Endothelial cell of coronary artery (primary cell): ENCODE data around the gene UBAC1. TPM values are rescaled to one million over a fixed set of nuclear protein-coding genes. Genes with fewer than 3 reads are reported as not detected.

Experiments
- total RNA-seq: library from RNA; depleted of rRNA; stranded (reverse); fragments of >200 nt; gene quantifications from 2 replicates; pipeline ENCODE4 v1.2.3, GENCODE V29; 2014

Gene UBAC1, protein sequence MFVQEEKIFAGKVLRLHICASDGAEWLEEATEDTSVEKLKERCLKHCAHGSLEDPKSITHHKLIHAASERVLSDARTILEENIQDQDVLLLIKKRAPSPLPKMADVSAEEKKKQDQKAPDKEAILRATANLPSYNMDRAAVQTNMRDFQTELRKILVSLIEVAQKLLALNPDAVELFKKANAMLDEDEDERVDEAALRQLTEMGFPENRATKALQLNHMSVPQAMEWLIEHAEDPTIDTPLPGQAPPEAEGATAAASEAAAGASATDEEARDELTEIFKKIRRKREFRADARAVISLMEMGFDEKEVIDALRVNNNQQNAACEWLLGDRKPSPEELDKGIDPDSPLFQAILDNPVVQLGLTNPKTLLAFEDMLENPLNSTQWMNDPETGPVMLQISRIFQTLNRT
- 39.7 TPM in 2 replicates for total RNA-seq

DNA sequence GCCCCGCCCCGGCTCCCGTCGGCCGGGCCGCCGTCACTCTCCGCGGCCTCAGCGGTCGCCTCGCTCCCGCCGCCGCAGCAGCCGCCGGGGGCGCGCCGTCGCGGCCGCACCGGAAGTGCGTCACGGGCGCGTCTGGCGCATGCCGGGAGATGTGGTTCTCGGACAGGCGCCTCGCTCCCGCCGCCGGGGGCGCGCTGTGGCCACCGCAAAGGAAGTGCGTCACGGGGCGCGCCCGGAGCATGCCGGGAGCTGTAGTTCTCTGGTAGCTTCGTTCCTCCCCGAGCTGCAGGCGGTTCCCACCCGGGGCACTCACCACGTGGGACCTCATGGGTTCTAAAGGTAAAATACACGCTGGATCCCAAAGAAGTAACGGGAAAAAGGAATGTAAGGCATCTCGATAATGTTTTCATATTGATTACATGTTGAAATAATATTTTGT, at the start of gene UBAC1:
Gene UBAC1, minus strand, starts transcription at position 97 of the 439 bp plus-strand sequence. CDS start 211 bp downstream, outside the sequence.

DNA sequence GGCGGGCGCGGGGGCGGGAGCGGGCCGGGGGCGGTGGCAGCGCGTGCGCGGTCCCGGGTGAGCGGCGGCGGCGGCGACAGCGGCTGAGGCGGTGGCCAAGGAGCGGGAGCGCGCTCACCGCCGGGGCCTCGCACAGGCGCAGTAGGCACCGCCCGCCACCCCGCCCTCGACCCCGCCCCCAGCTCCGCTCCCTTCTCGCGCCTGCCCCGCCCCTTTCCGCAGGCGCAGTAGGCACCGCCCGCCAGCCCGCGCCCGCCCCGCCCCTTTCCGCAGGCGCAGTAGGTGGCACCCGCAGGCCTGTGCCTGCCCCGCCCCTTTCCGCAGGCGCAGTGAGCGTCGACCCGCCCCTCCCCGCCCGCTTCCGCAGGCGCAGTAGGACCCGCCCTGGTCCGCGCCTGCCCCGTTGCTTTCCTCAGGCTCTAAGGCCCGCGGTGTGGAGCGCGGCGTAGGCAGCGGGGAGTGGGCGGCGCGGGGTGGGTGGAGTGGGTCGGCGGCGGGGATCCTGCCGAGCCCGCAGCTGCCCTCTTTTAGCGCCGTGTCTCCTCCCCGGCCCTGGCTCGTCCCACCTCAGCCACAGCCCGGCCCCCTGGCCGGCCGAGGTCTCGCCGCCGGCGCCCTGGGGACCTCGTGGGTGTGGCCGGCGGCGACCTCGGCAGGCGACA, 53.6 kb downstream of the UBAC1 start, which contains the start of gene CAMSAP1:
Gene CAMSAP1, minus strand, starts transcription at position 116 of the 662 bp plus-strand sequence. CDS start 387 bp downstream, outside the sequence.

Other genes with a start within 250 kb of the UBAC1 start
- 21.6 and 25.2 TPM in 2 replicates for gene CAMSAP1, start 53.8 kb downstream of the UBAC1 start, total RNA-seq
- gene NACC2, start 133.9 kb upstream of the UBAC1 start, total RNA-seq, result 18.8 and 28.8 TPM in 2 replicates
- 46.5 and 60.6 TPM in 2 replicates for gene TMEM250, start 157.5 kb upstream of the UBAC1 start, total RNA-seq
- not detected in 2 replicates for gene LHX3, start 243.8 kb upstream of the UBAC1 start, total RNA-seq